Inflammatory macrophage treated with lipopolysaccharide for 1 hour (primary cell): ENCODE measurements around the gene THAP5.
A peak's percentile ranks its signal among the peaks of the same experiment; 100 is the strongest.

ENCODE experiments used
- DNase-seq, 2 donors: peaks; one replicate each; pipeline ENCODE4 v3.0.0-alpha.2; 2020 to 2022

The THAP5 gene

GRCh38 chr7:108569381-108570145, at the start of gene THAP5, which contains the start of gene DNAJB9:
Gene THAP5, minus strand, starts transcription at chr7:108569706. Its CDS starts 137 bp downstream, at chr7:108569569.
Gene DNAJB9, plus strand, starts transcription at chr7:108569874. Its CDS starts 1,853 bp downstream, at chr7:108571727.
- peak; percentile 98 to 99 for DNase-seq

DNA sequence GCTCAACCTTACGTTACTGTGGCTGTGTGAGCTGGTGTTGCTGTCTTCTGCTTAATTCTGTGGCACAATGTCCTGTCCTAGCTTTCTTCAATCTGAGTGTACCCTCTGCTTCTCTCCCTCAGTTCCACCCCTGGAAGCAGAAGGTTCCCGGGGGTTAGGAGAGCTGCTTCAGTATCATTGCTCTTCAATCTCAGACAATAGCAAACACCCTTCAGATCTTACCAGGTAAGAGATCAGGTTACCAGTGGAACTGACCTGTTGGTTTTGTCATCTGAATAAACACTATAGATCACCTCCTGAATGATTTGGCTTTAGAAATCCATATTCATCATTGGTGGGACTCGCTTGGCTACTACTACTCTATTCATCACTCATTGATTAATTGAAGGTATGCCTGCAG, 48.5 kb upstream of the THAP5 start:
- no peak for DNase-seq

- no peak for DNase-seq
Measured at GRCh38 chr7:108614896-108615295, 45.4 kb upstream of the THAP5 start.

- DNase-seq = no peak
Measured at GRCh38 chr7:108613949-108614381, 44.5 kb upstream of the THAP5 start.

GRCh38 chr7:108613147-108613948, 43.8 kb upstream of the THAP5 start:
- peak; percentile 12 to 82 for DNase-seq

- DNase-seq = no peak
Measured at GRCh38 chr7:108611268-108611667, 41.8 kb upstream of the THAP5 start.

DNA sequence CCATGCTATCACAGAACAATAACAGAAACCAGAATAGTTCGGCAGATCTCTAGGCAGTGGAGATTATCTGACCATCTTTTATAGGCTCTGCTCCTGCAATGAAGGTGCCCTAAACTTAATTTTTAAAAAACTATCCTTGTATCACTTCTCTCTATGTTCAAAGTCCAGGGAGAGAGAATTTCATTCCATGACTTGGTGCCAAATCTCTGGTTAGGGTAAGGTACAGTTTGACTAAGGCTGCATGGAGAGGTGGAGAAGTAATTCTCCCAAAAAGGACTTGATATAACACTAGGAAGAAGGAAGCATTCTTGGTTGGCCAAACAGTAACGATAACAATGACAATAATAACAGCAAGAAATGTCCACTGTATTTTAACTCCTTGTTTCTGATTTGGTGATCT, 40.1 kb upstream of the THAP5 start:
- no peak for DNase-seq

GRCh38 chr7:108605559-108606201, 36.2 kb upstream of the THAP5 start:
- no peak for DNase-seq

GRCh38 chr7:108604307-108605077, 35.0 kb upstream of the THAP5 start:
- no peak for DNase-seq

GRCh38 chr7:108603656-108604306, 34.3 kb upstream of the THAP5 start:
- DNase-seq = no peak

DNA sequence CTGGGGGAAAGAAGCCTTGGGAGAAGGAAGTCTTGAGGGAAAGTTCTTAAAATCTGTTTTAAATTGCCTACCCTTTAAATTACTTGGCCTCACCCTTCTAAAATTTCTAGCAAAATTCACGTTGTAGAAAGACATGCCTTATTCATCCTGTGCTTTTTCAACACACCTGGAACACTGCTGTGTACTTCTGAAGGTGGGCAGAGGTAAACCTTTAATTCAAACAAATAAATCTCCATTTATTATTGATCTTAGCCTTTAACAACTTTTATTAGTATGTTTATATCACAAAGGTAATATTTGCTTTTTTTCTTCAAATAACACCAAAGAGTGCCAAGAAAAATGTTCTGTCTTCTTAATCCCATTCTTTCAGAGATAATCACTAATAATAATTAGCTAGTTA, 30.9 kb upstream of the THAP5 start:
- no peak for DNase-seq

- DNase-seq = no peak
Measured at GRCh38 chr7:108598914-108599580, 29.5 kb upstream of the THAP5 start.

DNA sequence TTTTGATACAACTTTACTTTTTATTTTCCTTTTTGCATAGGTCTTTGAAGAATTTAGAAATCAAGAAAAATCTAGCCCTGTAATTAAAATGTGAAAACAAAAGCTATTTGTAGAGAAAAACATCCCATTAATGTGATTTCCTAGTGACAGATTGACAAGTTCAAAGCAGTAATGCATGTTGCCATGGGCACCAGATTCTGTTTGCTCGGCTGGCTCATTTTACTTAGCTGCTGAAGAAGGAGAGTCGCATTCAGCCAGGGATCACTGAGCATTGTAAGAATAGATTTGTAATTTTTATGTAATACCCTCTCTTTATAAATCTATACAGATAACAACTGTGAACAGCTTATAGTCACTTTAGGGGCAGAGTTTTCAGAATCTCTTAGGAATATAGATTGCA, 28.6 kb upstream of the THAP5 start:
- no peak for DNase-seq

- DNase-seq = no peak
Measured at GRCh38 chr7:108596560-108596959, 27.1 kb upstream of the THAP5 start.

- DNase-seq = no peak
Measured at GRCh38 chr7:108592646-108593201, 23.2 kb upstream of the THAP5 start.

DNA sequence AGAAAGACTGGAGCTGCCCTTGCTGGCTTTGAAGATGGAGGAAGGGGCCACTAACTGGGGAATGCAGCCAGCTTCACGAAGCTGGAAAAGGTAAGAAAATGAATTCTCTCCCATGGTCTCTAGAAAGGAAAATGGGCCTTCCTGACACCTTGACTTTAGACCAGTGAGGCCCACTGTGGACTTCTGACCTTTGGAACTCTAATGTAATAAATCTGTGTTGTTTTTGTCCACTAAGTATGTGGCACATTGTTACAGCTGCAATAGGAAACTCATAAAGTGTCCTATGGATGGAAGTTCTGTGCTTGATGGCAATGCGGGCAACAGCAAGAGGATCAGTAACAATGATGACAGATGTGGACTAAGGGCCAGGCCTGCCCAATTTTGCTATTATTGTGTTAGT, 21.1 kb upstream of the THAP5 start:
- DNase-seq = no peak

DNA sequence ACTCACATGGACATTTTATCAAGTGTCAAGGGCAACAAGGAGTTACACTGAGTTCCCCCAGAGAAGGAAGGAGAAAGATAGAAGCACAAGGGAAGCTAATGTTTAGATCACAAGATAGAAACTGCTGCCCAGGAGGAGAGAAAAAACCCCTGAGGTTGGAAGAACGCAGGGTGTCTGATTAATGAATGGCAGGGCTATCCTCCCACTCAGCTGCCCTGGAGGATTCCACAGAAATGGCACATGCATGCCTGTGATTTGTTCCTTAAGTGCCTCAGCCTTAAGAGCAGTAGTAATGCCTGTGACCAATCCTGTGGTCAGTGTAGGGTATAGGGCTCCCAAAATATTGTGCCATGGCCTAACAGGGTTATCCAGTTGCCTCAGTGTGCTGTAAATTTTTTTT, 20.4 kb upstream of the THAP5 start:
- no peak for DNase-seq

- DNase-seq = no peak
Measured at GRCh38 chr7:108589199-108589598, 19.7 kb upstream of the THAP5 start.

DNA sequence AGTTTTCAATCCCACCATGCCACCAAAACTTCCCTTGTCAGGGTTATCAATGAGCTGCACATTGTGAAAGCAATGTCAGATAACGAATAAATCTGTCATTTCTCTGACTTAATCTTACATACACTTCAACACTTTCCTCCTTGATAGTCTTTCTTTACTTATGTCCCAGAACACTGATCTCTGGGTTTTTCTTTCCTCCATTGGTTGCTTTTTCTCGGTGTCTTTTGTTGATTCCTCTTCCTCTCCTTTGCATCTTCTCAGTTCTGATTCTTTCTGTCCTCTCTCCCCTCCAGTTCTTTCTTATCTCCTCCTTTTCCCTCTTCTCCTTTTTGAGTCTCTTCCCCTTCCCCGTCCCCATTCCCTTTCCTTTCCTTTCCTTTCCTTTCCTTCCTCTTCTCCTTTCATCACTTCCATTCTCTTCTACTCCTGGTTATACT, 16.8 kb upstream of the THAP5 start:
- no peak for DNase-seq

GRCh38 chr7:108585843-108586242, 16.3 kb upstream of the THAP5 start:
- peak in 1 of 2 donors; percentile 11 for DNase-seq

- DNase-seq = no peak
Measured at GRCh38 chr7:108584211-108584610, 14.7 kb upstream of the THAP5 start.
